ENCODE data around the gene SETD4. TPM values are rescaled to one million over a fixed set of nuclear protein-coding genes. Genes with fewer than 3 reads are reported as not detected.

The SETD4 gene
- total and polyA plus RNA-seq, 2 donors (not counting 3 experiments of a cell fraction or from before 2014, with no cell fraction given) = 13.0 to 25.1 TPM

- intact Hi-C loops (cut with micrococcal nuclease) (no loop called here), dilution Hi-C loops (cut with MboI; ENCODE audit: extremely low pct_ligation_motif_present, low sequenced_read_pairs) (no loop called here)
- Histone ChIP-seq H3K9ac (replicated peaks; ENCODE audit: extremely low read depth, insufficient read depth, low read length) (no peak overlapping the region), H3K4me1 (ENCODE audit: control insufficient read depth, extremely low read depth, insufficient read depth, low read length) (no peaks in the 10 kb centered on the region), H3K9me1 (replicated peaks; ENCODE audit: control insufficient read depth, extremely low read depth, insufficient read depth, low read length) (no peaks in the 10 kb centered on the region), H2AFZ (ENCODE audit: low read depth, low read length) (no peak overlapping the region), H3K36me3 (ENCODE audit: control insufficient read depth in 2 of 2, extremely low read depth in 1 of 2, insufficient read depth in 2 of 2, low read length in 2 of 2) (no peaks in the 10 kb centered on the region), H3K27me3 (ENCODE audit: control insufficient read depth in 2 of 2, insufficient read depth in 2 of 2, low read length in 2 of 2) (peaks cover 6 to 10% of the 10 kb centered on the region in 2 experiments), H3K4me3 (replicated peaks in 1 of 3; ENCODE audit: insufficient read depth in 1 of 3, low read depth in 1 of 3, low read length in 3 of 3) (no peak overlapping the region), H3K27ac (ENCODE audit: insufficient read depth, low read depth, low read length) (no peak overlapping the region), H3K4me2 (ENCODE audit: insufficient read depth, low read length) (no peak overlapping the region), H3K79me2 (ENCODE audit: control insufficient read depth, insufficient read depth, low read length) (no peaks in the 10 kb centered on the region), H3K9me3 (replicated peaks; ENCODE audit: control insufficient read depth, insufficient read depth, low read length) (no peaks in the 10 kb centered on the region), H4K20me1 (replicated peaks; ENCODE audit: control insufficient read depth, extremely low read depth, insufficient read depth, low read length) (no peaks in the 10 kb centered on the region)
- no peak for DNase-seq (ENCODE audit: low read depth, low spot score)
- TF ChIP-seq MYC (IDR thresholded peaks at IDR 0.05; ENCODE audit: low read depth, low read length) = no peak
- no peak for TF ChIP-seq FOS (IDR thresholded peaks at IDR 0.05; ENCODE audit: borderline replicate concordance, insufficient read depth, low read length)
- TF ChIP-seq JUN (IDR thresholded peaks at IDR 0.05; ENCODE audit: borderline replicate concordance, insufficient read depth, insufficient read length, low read depth) = no peak
- TF ChIP-seq POLR2A (IDR thresholded peaks at IDR 0.05; ENCODE audit: low read depth, low read length) = no peak
- TF ChIP-seq CTCF (IDR thresholded peaks at IDR 0.05; ENCODE audit: extremely low read depth in 1 of 2, insufficient read depth in 1 of 2, low read depth in 1 of 2, low read length in 2 of 2) = no peak
- TF ChIP-seq, protein P1, sequence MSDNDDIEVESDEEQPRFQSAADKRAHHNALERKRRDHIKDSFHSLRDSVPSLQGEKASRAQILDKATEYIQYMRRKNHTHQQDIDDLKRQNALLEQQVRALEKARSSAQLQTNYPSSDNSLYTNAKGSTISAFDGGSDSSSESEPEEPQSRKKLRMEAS (IDR thresholded peaks at IDR 0.05; ENCODE audit: insufficient read depth, insufficient read length) = no peak
- no peak for TF ChIP-seq EZH2 (IDR thresholded peaks at IDR 0.05; ENCODE audit: borderline replicate concordance, low read depth, low read length, severe bottlenecking)
- no peak for TF ChIP-seq POLR2AphosphoS5 (IDR thresholded peaks at IDR 0.05; ENCODE audit: insufficient read depth, low read depth, low read length)
- CTCF ChIA-PET = interaction anchor here (0.8 kb wide), 1 partner anchor 48 kb away, joined by 3 read pairs; no protein-coding TSS in a partner anchor
- no peak for FAIRE-seq
- POLR2A ChIA-PET = no interaction called here
- no TSS peak for BruUV-seq (replicated peaks)
Measured at GRCh38 chr21:35988416-35989137, 71.7 kb downstream of the SETD4 start.

Measured in endothelial cell of umbilical vein (primary cell).